Measurements from ENCODE around the gene C2orf80.
"Not testable (repeated sequence)": the region's sequence is repeated elsewhere in the genome, so short reads cannot be mapped to it uniquely, and the experiment has no call there.

Gene C2orf80

DNA sequence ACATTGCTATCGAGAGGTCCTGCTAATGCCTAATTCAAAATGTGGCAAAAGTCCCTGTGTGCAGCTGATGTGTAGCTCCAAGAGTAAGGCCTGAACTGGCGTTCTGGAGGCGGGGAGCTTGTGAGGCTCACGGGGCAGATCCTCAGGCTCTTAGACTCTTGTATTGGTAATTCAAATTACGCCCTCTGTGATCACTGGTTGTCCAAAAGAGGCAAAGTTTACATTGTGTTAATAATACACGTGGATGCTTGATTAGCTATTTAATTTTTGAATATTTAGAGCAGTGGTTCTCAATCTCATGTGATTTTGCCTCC, 14.0 kb downstream of the C2orf80 start:
- no peak for DNase-seq

DNA sequence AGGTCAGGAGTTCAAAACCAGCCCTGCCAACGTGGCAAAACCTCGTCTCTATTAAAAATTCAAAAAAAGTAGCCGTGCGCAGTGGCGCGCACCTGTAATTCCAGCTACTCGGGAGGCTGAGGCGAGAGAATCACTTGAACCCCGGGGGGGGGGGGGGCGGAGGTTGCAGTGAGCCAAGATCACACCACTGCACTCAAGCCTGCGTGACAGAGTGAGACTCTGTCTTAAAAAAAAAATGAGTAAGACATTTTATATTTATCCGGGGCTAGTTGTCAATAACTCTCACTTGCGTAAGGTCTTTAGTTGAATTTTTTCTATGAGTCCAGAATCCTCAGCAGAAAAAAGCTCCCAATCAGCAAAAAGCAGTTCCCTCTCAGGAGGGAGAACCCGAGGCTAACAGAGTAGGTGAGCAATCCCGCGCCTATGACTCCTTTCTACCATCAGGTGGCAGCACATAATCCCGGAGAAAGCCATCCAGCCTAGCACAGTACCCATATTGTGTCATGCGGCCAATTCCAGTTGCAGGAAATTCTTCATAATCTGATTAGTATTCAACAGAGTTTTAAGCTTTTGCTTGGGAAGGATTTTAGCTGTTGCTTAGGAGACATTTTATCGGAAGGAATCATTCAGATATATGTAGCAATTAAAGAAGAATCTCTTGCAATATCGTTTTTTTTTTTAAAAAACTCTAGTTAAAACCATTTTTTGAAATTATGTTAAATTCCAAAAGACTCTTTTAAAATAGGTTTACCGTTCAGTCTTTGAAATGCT, 14.6 kb downstream of the C2orf80 start:
- DNase-seq, result peak; percentile 43

DNA sequence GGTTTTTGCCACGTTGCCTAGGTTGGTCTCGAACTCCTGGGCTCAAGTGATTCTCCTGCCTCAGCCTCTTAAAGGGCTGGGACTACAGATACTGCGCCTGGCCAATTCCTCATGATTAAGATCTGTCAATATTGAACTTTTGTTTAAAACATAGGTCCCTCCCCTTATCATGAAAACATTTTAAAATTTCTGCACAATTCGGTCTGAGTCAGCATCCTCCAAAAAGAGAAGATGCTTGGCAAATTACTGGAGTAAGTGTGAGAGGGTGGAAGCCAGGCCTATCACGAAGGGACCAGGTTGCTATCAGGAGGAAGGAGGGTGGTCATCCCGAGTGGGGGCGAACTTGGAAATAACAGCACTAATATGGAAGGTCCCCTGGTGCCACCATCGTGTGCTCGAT, 15.7 kb downstream of the C2orf80 start:
- no peak for DNase-seq

DNA sequence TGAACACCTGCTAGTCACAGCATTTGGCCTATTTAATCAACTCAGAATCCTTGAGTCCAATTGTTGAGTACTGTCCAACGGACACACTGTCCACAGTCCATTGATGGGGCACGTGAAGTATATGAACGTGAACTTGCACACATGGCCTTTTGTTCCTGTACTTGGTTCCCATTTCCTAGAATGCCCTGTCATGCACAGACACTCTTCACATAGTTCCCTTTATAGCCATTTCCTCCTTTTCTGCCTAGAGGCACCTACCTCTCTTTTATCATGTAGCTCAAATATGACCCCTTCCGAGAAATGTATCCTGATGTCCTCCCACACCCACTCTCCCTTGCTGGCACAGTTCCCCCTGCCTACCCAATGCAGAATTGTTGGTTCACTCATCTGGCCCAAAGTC, 17.7 kb downstream of the C2orf80 start:
- DNase-seq, result no peak

DNA sequence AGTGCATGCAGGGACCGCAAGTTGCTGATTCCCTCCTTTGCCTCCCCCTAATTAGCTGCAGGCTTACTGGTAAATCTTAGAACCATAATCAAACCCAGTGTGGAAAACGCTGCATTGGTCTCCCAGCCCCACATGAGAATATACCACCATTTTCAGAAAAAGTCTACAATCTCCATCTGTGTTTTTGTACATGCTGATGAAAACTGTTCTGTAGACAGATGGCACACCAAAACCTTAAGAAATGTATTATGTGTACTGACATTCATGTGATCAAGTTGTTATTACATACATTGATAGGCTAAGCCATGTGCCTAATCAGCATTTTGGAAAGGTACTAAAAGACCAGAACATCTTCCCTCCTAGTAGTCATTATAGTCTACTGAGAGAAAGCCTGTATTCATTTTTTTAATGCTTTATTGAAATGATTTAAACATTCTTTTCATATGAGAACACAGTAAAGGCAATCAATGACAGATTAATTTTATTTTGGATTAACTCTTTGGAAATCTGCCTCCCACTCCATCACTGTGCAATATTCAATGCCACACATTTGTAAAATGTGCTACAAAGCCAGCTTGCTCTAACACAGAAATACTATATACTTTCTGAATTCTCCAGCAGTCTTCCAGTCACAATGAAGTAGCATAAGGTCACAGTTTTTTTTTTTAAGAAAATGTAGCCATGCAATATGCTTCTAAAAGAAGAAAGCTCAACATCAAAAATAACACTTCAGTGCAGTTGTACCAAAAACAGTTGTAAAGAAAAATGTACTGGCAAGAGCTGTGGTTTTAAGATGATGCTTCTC, 24.7 kb downstream of the C2orf80 start:
- no peak for DNase-seq

DNA sequence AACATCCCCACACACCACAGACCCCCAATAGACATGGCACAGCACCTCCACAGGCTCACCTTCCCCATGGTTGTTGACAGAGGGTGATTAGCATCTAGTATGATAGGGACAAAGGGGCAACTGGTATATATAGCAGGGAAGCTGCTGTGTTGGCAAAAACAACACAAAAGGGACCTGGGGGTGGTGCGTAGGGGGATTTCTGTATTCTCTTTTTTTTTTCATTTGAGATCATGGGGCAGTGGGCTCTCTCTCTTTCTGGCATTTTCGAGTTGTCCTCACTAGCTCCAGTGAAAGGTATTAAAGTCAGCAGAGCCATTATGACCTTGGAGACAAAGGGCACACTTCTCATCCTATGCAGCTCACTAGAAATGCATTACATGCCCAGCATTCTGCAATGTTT, 26.3 kb downstream of the C2orf80 start, which contains the start of gene CRYGA:
Gene CRYGA, minus strand, starts transcription at position 101 of the 400 bp plus-strand sequence. Its CDS starts 33 bp downstream, at position 68.
- no peak for DNase-seq

DNA sequence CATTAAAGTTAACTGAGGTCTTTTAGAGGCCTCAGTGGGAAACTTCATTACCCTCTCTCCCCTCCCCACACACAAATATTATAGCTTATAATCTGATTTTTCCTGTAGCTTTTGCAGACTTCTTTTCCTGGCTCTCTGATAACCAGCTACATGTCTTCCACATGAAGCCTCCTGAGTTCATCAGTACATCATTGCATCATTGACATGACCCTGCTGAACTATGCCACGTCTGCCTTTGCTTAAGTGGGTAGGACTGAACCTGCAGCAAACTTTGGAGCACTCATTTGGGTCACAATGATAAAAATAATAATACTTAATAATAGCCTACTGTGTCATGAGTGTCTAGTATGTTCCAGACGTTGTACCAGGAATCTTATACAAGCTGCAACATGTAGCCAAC, 33.4 kb downstream of the C2orf80 start:
- no peak for DNase-seq

DNA sequence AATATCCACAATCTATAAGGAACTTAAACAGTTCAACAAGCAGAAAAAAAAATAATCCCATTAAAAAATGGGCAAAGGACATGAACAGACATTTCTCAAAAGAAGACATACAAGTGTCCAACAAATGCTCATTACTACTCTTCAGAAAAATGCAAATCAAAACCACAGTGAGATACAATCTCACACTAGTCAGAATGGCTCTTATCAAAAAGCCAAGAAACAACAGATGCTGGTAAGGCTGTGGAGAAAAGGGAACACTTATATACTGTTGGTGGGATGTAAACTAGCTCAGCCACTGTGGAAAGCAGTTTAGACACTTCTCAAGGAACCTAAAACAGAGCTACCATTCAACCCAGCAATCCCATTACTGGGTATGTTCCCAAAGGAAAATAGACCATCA, 36.7 kb downstream of the C2orf80 start:
- DNase-seq, result no peak

DNA sequence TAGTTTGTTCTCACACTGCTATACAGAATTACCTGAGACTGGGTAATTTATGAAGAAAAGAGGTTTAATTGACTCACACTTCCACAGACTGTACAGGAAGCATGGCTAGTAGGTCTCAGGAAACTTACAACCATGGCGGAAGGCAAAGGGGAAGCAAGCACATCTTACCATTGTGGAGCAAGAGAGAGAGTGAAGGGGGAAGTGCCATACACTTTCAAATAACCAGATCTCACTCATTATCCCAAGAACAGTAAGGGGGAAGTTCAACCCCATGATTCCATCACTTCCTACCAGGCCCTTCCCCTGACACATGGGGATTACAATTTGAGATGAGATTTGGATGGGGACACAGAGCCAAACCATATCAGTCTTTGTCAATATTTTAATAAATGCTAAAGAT, 38.9 kb downstream of the C2orf80 start:
- DNase-seq, result no peak

DNA sequence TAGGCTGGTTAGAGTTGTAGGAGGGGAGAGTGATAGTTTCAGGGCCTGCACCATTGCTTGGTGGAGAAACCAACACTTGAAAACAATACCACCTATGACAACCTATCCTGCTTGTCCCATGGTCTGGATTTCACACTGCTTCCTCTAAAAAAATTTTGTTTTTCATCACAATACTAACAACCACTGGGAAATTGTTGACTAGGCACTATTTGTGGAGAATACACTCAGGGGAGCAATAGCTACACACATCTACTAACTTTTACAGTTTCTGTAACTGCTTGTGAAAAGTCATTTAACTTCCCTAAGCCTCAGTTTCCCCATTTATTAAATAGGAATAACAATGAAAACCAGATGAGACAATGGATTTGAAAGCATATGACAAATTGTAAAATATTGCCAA, 39.7 kb downstream of the C2orf80 start:
- DNase-seq, result no peak

DNA sequence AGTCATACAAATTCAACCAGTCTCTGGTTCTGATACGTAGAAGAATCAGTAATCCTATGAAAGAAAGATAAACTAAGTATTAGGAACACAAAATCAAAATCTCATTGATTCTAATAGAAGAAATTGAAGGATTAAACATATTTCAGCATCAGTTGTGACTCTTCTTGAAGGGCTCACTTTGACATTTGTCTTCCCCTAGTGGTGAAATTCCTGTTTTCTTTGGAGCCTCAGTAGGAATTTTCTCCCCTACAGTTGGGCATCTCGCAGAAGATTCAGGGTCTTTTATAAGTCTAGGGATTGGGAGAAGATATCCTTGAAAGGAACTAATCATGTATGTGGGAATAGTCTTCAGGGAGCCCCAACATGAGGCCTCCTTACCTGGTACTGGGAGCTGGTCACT, 41.0 kb downstream of the C2orf80 start:
- DNase-seq, result no peak

DNA sequence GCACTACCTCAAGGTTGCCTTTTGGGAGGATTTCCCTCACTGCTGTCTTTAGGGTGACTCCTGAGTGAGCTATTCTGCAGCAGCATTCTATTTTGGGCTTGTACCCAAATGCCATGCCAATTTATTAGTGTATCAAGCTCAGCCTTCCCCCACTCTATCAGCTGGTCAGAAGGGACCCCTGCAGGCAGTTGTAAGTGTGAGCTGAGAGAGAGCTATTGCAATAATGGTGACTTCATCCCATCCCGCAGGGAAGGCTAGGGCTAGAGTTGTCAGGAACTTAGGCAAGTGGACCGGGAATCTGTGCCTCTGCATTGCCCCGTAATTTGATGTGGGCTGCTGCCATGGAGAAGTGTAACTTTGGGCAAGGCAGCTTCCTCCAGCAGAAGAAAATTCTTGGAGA, 42.1 kb downstream of the C2orf80 start:
- DNase-seq, result no peak

DNA sequence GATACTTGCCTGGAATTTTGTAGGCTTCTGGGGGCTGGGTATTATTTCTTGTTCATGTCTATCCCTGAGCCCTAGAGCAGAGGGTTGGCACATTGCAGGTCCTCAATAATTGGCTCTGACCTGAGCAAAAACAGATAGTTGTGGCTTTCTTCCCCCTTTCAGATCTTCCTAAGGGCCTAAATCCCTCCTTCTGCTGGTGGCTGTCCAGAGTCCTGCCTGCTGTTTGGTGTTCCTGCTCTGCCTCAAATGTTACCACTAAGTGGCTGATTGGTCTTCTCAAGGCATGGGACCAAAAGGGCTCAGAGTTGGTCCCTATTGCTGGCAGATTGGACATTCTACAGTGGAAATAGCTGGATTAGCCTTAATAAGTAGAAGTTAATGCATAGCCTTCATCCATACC, 42.8 kb downstream of the C2orf80 start:
- DNase-seq, result no peak

DNA sequence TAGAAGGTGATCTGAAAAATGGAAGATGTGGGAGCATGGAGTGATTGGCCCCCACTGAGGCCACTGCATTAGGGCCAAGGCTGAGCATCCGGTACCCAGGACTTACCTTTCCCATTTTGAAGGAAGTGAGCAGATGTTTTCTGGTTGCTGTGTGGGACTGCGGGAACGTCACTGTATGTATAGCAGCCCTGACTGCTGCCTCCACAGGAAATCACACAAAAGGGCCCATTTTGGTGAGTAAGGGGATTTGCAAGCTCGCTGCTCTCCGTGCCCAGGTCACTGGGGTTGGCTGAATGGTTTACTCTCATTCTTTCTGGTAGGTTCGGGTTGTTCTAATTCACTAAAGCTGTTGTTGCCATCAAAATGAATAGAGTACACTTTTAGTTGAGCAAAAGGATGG, 43.8 kb downstream of the C2orf80 start, which contains the start of gene CRYGB:
Gene CRYGB, minus strand, starts transcription at position 153 of the 400 bp plus-strand sequence. Its CDS starts 38 bp downstream, at position 115.
- no peak for DNase-seq

DNA sequence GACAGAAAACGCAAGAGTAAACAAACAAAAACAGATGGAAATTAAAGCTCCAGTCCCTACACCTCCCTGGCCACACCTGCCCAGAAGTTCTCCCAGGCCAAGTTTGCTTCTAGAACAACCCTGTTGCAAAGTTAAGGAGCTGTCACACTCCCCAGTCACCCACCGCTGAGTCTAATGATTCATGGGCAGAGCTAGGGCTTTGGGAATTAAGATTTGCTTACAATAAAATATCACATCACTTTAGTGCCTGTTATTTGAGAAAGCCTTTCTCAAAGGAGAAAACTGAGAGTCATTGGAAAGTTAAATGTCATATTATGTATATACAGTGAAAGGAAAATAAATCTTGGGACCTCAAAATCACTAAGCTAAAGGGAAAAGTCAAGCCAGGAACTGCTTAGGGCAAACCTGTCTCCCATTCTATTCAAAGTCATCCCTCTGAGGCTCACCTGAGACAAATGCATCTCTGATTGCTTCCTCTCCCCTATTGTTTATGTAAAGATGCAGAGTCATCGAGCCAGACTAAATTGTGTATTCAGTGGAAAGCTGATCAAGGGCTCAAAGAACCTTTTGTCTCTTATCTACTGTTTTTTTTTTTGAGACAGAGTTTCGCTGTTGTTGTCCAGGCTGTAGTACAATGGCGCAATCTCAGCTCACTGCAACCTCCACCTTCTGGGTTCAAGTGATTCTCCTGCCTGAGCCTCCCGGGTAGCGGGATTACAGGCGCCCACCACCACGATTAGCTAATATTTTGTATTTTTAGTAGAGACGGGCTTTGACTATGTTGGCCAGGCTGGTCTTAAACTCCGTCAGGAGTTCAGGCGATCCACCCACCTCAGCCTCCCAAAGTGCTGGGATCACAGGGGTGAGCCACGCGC, 46.7 kb downstream of the C2orf80 start:
- DNase-seq, result peak; percentile 54

DNA sequence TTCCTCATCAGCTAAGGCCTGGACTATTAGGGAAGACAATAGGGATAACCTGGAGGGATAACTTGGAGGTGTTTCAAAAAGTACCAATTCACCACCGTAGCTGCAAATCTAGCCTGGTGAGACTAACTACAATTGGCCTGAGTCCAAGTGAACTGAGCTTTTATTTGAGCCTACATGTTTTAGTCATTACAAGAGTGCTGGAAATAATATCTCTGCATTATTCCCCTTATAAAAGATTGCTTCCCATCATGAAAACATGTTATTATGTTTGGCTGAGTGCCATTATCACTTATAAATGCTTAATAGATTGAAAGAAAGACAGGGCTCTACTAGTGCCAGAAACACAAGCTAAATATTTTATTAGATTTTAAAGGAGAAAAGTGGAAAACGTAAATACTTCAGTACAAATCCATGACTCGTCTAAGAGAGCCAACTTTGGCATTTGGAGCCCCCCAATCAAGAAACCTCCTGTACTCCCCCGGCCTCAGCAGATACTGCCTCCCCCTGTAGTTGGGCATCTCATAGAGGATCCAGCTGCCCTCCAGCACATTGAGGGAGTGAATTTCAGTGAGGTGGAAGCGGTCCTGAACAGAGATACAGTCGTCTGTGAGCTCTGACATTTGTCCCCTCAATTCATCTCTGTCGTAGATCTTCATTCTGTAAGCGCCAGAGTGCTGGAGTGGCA, 47.4 kb downstream of the C2orf80 start:
- DNase-seq, result peak; percentile 46

DNA sequence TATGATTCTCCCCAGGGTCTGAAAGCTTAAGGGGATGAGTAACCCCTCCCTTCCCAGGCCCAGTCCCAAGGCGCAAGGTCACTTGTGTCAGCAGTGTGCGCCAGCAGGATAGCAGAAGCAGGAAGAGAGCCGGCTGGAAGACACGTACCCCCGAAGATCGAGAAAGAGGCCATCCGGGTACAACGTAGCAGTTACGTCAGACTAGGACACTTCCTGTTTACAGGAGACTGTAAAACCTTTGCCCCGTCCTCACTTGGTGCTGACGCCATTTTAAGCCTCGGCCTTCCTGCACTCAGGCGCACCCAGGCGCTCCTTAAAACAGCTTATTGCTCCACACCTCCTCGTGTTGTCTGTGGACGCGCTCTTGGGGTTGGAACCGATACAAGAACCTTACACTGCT, 50.4 kb downstream of the C2orf80 start:
- no peak for DNase-seq

DNA sequence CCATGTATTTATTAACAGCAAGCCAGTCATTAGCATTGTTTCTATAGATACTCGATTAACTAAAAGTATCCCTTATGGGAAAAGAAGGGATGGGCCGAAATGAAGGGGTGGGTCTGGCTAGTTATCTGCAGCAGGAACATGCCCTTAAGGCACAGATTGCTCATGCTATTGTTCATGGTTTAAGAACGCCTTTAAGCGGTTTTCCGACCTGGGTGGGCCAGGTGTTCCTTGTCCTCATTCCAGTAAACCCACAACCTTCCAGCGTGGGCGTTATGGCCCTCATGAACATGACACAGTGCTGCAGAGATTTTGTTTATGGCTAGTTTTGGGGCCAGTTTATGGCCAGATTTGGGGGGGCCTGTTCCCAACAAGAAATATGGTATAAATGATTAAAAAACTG, 51.5 kb downstream of the C2orf80 start:
- DNase-seq, result not testable (repeated sequence)

DNA sequence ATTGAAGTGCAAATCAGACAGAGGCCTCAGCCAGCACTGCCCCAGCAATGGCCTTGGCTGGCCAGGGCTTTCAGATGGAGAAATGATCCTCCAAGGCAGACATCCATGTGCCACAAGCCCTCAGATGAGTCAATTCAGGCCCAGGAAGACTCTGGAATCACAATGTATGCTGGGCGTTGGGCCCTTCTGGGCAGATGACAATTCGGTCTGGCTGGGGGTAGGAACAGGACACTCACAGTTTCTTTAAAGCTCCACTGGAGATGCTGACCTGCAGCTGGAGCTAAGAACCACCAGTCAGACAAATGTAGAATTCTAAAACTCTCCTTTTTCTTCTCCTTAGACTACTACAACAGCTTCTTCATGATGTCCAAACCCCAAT, 53.1 kb downstream of the C2orf80 start:
- no peak for DNase-seq

DNA sequence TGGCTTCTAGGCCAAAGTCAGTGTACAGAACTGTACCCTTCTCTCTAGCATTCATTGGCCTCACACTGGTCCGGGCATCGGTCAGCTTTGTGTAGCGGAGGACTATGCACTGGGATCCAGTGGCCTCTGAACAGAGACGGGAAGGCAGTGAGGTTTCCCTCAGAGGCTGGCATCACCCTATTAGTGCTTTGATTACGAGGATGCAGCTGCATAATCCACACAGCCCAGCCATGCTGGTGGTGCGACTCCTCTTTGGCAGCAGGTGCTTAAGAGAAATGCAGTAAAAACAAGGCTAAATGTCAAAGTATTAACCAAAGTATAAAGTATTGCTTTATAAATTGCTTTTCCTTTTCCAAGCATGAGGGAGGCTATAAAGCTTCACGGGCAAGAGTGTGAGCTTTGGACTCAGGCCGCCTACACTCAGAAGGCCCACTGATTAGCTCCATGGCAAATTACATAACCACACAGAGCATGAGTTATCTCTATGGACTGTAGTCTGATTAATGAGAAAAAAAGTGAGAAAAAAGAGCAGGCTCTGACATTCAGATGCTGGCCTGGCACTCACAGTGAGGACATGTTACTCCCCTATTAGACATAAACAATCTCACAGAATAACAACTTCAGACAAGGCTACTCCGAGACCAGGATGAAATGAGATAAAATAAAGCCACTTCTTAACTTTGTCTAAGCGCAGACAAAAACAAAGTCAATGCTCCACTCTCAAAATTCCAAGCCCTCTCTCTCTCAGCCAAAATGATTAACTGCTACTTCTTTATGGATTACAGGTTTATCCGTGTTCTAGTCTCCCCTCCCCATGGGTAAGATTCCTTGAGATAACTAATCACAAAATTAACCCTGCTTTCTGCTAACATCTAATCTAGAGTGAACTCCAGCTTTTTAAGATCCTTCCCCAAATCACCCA, 53.8 kb downstream of the C2orf80 start:
- DNase-seq, result no peak

DNA sequence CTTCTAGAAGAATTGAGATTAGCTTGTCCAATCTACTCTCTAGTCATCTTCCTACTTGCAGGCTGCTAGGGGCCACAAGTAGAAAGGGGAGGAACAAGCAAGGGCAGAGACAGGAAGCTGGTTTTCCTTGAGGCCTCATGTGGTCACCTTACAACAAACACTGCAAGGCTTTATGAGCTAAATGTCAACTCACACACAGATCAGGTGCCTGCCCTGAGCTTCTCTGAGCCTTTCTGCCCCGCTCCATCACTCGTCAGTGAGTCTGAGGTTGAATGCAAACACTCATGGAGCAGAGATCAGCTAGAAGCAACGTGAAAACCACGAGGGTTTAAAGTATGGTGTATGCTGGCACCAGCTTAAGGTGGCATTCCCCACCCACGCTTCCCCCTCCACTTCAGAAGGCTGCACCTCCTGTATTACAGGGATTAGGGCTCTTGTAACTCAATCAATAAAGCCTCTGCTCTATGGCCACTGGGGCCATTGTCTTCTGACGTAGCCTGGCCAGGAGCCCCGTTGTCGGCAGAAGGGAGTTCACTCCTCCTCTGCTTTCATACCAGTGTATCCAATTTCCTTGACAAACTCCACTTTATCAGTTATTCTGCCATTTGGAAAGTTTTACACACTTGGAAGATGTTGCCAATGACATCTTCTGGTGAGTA, 54.8 kb downstream of the C2orf80 start:
- DNase-seq, result no peak
